Natural killer cell treated with Interleukin-12 subunit alpha and Interleukin-12 subunit beta and Interleukin-15 and Interleukin-18, amount 100 ng/mL, for 72 hours (primary cell): ENCODE measurements around the gene ELF4. TPM values are rescaled to one million over a fixed set of nuclear protein-coding genes. Genes with fewer than 3 reads are reported as not detected.

Source experiments
- ATAC-seq, 2 donors: fragments of 150-1000 bp; cut with Tn5 transposase in 1 of 2; sonication (Bioruptor Pico), chemical (Tn5 transposase) in 1 of 2; 2 replicates each; pipeline ENCODE4 v1.10.0; 2021
- DNase-seq: peaks from one replicate; pipeline ENCODE4 v3.0.0; 2022; ENCODE audit warnings: low spot score
- H3K27ac Mint-ChIP-seq, 2 donors: 1 replicate in 1 of 2; 2 replicates in 1 of 2; pipeline ENCODE4 v1.8.0; 2022; ENCODE audit warnings: mixed read lengths in 2 of 2, mild to moderate bottlenecking in 1 of 2, moderate library complexity in 1 of 2
- H3K27me3 Mint-ChIP-seq, 2 donors: 1 replicate in 1 of 2; 2 replicates in 1 of 2; pipeline ENCODE4 v1.8.0; 2022; ENCODE audit warnings: mixed read lengths in 2 of 2
- H3K36me3 Mint-ChIP-seq: one replicate; pipeline ENCODE4 v1.8.0; 2022; ENCODE audit warnings: mixed read lengths
- H3K4me1 Mint-ChIP-seq, 2 donors: 1 replicate in 1 of 2; 2 replicates in 1 of 2; pipeline ENCODE4 v1.8.0; 2022; ENCODE audit warnings: low read depth in 2 of 2, mixed read lengths in 2 of 2, mild to moderate bottlenecking in 1 of 2
- H3K4me3 Mint-ChIP-seq: one replicate; pipeline ENCODE4 v1.8.0; 2022; ENCODE audit warnings: mixed read lengths
- H3K9me3 Mint-ChIP-seq: 2 replicates; pipeline ENCODE4 v1.8.0; 2022; ENCODE audit warnings: mixed read lengths
- total RNA-seq, 2 donors: library from RNA; stranded (reverse); gene quantifications; one replicate each; pipeline ENCODE4 v1.2.3, GENCODE V29; 2022

Gene ELF4
- total RNA-seq, 2 donors from 2014 or later = 38.8 to 71.0 TPM

- ATAC-seq = peak; percentile 90 to 94
- Mint-ChIP-seq H3K4me1 (peaks cover 5 to 10% of the 10 kb centered on the region in 2 donors), H3K27me3 (peaks cover 0 to 2% of the 10 kb centered on the region in 2 donors), H3K4me3 (peak overlapping the region; percentile 52), H3K27ac (peak overlapping the region in 1 of 2 donors; percentile 35), H3K9me3 (no peaks in the 10 kb centered on the region), H3K36me3 (peaks cover 7% of the 10 kb centered on the region)
- peak; percentile 84 for DNase-seq
Measured at GRCh38 chrX:130060122-130061069, 49.9 kb downstream of the ELF4 start.

- no peak for DNase-seq
- peak overlapping the region; percentile 56 for H3K4me3 Mint-ChIP-seq
- ATAC-seq = no peak
- peaks cover 6% of the 10 kb centered on the region for H3K36me3 Mint-ChIP-seq
- peak overlapping the region in 1 of 2 donors; percentile 47 for H3K27ac Mint-ChIP-seq
- peaks cover 0 to 2% of the 10 kb centered on the region in 2 donors for H3K27me3 Mint-ChIP-seq
- H3K9me3 Mint-ChIP-seq = no peaks in the 10 kb centered on the region
- peaks cover 5% of the 10 kb centered on the region in 2 donors for H3K4me1 Mint-ChIP-seq
Measured at GRCh38 chrX:130058652-130059051, 51.6 kb downstream of the ELF4 start.

- H3K4me3 Mint-ChIP-seq = no peak overlapping the region
- H3K27ac Mint-ChIP-seq = no peak overlapping the region
- peaks cover 0 to 5% of the 10 kb centered on the region in 2 donors for H3K4me1 Mint-ChIP-seq
- H3K36me3 Mint-ChIP-seq = peaks cover 6% of the 10 kb centered on the region
- H3K27me3 Mint-ChIP-seq = peaks cover 0 to 2% of the 10 kb centered on the region in 2 donors
- ATAC-seq (no peak), DNase-seq (no peak)
- H3K9me3 Mint-ChIP-seq = no peaks in the 10 kb centered on the region
Measured at GRCh38 chrX:130057209-130057608, 53.1 kb downstream of the ELF4 start.

DNA sequence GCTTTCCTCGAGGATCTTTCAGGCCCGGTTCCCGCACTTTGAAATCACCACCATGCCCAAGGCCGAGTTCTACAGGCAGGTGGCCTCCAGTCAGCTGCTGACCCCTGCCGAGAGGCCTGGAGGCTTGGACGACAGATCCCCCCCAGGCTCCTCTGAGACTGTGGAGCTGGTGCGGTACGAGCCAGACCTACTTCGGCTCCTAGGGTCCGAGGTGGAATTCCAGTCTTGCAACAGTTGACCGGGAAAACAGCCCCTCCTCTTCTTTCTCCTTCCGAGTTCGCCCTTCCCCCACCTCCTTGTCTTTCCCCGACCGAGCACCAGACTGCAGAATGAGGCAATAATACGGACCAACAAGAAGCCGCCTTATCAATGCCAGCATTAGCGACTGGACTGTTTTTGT is 54.4 kb downstream of the ELF4 start:
- no peaks in the 10 kb centered on the region for H3K27me3 Mint-ChIP-seq
- no peaks in the 10 kb centered on the region for H3K9me3 Mint-ChIP-seq
- H3K36me3 Mint-ChIP-seq = peaks cover 6% of the 10 kb centered on the region
- no peak overlapping the region for H3K27ac Mint-ChIP-seq
- H3K4me1 Mint-ChIP-seq = peaks cover 0 to 2% of the 10 kb centered on the region in 2 donors
- ATAC-seq (no peak), DNase-seq (no peak)
- H3K4me3 Mint-ChIP-seq = no peak overlapping the region

DNA sequence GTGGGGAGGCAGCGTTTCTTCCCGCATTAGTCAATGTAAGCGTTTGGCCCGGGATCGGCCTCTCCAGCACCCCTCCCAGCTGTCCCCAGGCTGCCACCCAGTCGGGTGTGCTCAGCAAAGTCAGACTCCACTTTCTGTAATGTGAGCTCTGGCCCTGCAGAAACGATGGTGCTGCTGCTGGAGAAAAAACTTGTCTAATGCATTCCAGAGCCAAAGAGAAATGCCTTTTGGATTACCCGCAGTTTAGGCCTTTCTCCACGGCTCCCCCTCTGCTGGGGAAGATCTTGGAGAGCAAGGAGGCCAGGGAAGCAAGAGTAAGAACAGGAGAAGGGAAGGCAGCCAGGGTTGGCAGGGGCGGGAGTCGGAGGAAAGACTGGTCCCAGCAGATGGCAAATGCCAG is 55.2 kb downstream of the ELF4 start:
- Mint-ChIP-seq H3K9me3 (no peaks in the 10 kb centered on the region), H3K4me3 (no peak overlapping the region), H3K27me3 (no peaks in the 10 kb centered on the region), H3K27ac (no peak overlapping the region), H3K36me3 (peaks cover 6% of the 10 kb centered on the region), H3K4me1 (no peaks in the 10 kb centered on the region)
- DNase-seq (no peak), ATAC-seq (no peak)

DNA sequence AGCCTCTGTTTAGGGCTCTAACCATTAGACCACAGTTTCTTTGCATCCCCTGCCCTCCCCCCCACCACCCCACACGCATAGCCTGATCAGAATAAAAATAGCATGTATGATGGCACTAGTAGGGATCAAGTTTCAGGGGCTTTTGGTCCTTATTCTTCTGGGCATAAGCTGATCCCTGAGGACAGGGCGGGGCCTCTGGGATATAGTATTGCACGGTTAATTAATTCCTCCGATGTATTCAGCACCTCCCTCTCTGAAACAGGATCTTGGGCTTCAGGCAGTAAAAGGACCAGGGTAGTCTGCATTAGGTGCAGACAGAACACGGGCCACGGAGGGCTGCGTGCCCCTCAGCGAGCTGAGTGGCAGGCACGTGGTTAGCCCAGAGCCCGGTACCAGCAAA is 57.1 kb downstream of the ELF4 start:
- Mint-ChIP-seq H3K9me3 (no peaks in the 10 kb centered on the region), H3K4me1 (no peaks in the 10 kb centered on the region), H3K27me3 (no peaks in the 10 kb centered on the region), H3K27ac (no peak overlapping the region), H3K4me3 (no peak overlapping the region), H3K36me3 (peaks cover 6% of the 10 kb centered on the region)
- DNase-seq (no peak), ATAC-seq (no peak)

GRCh38 chrX:130051176-130051845 is 59.0 kb downstream of the ELF4 start:
- Mint-ChIP-seq H3K9me3 (no peaks in the 10 kb centered on the region), H3K36me3 (peaks cover 6% of the 10 kb centered on the region), H3K4me3 (no peak overlapping the region), H3K27me3 (peaks cover 0 to 3% of the 10 kb centered on the region in 2 donors), H3K27ac (no peak overlapping the region), H3K4me1 (no peaks in the 10 kb centered on the region)
- no peak for DNase-seq
- no peak for ATAC-seq

DNA sequence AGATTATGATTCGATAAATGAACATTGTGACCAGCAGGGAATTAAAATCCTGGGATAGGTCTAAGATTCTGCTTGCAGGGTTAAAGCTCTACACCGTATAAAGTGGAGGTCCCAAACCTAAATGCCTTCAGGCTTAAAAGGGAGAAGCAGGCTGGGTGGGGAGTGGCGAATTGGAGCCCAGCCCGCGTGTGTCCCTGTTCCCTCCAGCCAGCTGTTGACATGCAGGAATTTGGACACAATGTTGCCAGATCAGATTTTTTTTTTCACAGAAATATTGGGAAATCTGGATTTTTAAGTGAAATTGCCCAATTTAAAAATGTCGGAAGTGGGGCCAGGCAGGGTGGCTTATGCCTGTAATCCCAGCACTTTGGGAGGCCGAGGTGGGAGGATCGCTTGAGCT is 60.5 kb downstream of the ELF4 start:
- no peak for ATAC-seq
- Mint-ChIP-seq H3K4me3 (no peak overlapping the region), H3K36me3 (peaks cover 6% of the 10 kb centered on the region), H3K27ac (no peak overlapping the region), H3K27me3 (peaks cover 0 to 3% of the 10 kb centered on the region in 2 donors), H3K9me3 (no peaks in the 10 kb centered on the region), H3K4me1 (no peaks in the 10 kb centered on the region)
- no peak for DNase-seq

DNA sequence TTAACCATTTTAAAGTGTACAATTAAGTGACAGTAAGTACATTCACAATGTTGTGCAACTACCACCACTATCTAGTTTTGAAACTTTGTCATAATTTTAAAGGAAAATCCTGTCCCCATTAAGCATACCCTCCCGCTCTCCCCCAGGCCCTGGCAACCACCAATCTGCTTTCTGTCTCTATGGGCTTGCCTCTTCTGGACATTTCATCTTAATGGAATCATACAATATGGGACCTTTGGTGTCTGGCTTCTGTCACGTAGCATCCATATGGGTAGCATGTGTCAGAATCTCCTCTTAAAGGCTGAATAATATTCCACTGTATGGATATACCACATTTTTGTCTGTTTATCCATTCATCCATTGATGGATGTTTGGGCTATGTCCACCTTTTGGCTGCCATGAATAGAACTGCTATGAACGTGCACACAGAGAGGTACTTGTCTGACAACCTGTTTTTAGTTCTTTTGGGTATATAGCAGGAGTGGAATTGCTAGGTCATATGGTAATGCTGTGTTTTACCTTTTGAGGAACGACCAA is 61.5 kb downstream of the ELF4 start:
- Mint-ChIP-seq H3K27ac (no peak overlapping the region), H3K36me3 (no peaks in the 10 kb centered on the region), H3K4me3 (no peak overlapping the region), H3K27me3 (peaks cover 0 to 3% of the 10 kb centered on the region in 2 donors), H3K4me1 (no peaks in the 10 kb centered on the region), H3K9me3 (no peaks in the 10 kb centered on the region)
- DNase-seq (no peak), ATAC-seq (no peak)

DNA sequence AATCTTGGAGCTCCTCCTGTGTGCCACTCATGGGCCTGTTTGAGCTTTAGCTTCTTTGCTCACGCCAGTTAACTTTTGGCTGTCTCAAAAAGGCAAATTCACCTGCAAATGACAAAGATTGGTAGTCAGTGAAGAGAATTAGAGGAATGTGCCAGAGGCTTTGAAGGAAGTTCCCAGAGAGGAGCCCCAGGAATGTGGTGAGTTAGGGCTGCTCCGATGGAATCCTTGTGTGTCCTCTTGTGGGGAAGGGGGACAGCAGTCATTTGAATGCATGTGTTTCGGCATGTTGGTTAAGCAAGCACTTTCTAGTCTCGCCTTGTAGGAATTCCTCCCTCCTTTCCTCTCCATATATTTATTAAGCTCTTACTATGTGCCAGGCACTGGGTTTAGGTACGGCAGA is 62.9 kb downstream of the ELF4 start:
- Mint-ChIP-seq H3K36me3 (no peaks in the 10 kb centered on the region), H3K9me3 (no peaks in the 10 kb centered on the region), H3K4me1 (no peaks in the 10 kb centered on the region), H3K27ac (no peak overlapping the region), H3K4me3 (no peak overlapping the region), H3K27me3 (peaks cover 0 to 3% of the 10 kb centered on the region in 2 donors)
- no peak for DNase-seq
- ATAC-seq = no peak

DNA sequence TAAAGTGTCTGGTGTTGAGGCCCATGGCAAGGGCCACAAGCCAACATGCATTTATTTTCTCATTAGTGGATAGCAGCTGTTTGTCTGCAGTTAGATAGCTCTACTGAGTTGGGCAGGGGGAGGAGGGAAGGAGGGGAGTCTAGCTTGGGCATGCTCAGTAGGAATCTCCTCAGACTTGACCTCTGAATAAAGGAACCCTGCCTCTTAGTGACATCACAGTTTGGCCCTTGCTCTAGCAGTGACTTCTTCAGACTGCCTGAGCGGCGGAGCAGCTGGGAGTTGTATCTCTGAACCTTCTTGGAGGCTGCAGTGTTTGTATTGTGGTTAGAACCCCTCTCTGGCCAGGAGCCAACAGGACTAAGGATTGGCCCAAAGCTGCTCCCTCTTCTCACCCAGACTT is 70.5 kb downstream of the ELF4 start:
- ATAC-seq = no peak
- H3K4me3 Mint-ChIP-seq = no peak overlapping the region

DNA sequence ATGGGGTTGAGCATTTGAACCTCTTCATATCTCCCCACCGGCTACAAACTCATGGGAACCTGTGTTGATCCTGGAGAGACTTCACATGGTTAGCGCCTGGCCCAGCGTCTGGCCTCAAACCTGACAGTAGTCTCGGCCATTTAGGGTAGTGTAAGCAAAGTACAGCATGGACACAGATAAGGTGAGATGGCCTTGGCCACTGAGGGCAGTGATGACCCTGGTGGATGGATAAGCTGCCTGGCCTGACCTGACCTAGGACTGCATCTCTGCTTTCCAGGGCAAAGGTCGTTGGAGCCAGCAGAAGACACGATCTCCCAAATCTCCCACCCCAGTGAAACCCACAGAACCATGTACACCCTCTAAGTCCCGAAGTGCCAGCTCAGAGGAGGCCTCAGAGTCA is 76.1 kb downstream of the ELF4 start:
- no peaks in the 10 kb centered on the region for H3K9me3 Mint-ChIP-seq
- H3K27me3 Mint-ChIP-seq = no peaks in the 10 kb centered on the region
- no peak overlapping the region for H3K27ac Mint-ChIP-seq
- no peak overlapping the region for H3K4me3 Mint-ChIP-seq
- no peaks in the 10 kb centered on the region for H3K4me1 Mint-ChIP-seq
- ATAC-seq = no peak
- H3K36me3 Mint-ChIP-seq = no peaks in the 10 kb centered on the region
- DNase-seq = no peak

More for the DNA sequence above, 70.5 kb downstream of the ELF4 start:
- Mint-ChIP-seq H3K9me3 (no peaks in the 10 kb centered on the region), H3K36me3 (no peaks in the 10 kb centered on the region), H3K27me3 (no peaks in the 10 kb centered on the region), H3K27ac (no peak overlapping the region), H3K4me1 (no peaks in the 10 kb centered on the region)
- DNase-seq = no peak

- ATAC-seq = no peak
- Mint-ChIP-seq H3K4me1 (no peaks in the 10 kb centered on the region), H3K27me3 (no peaks in the 10 kb centered on the region), H3K9me3 (no peaks in the 10 kb centered on the region), H3K27ac (no peak overlapping the region), H3K4me3 (no peak overlapping the region), H3K36me3 (no peaks in the 10 kb centered on the region)
- DNase-seq = no peak
Measured at GRCh38 chrX:130032552-130032951, 77.7 kb downstream of the ELF4 start.

DNA sequence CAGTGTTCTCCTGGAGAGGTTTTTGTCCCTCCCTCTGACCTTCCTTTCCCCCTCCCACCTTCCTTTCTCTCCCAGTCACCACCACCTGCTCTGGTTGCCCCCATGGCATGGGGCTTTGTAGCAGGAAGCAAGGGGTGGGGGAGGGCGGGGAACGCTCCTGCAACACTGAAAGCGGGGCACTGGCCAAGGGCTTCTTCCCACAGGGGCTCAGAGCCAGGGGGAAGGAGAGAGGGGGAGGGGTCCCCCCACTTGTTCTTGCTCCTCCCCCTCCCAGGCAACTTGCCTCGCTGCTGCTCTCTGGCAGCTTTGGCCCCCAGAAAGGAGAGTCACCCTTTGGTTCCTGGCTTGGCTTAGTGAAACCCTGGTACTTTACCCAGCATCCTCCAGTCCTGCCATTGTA is 79.5 kb downstream of the ELF4 start:
- no peaks in the 10 kb centered on the region for H3K27me3 Mint-ChIP-seq
- H3K4me1 Mint-ChIP-seq = no peaks in the 10 kb centered on the region
- no peak overlapping the region for H3K27ac Mint-ChIP-seq
- no peak for ATAC-seq
- DNase-seq = no peak
- no peaks in the 10 kb centered on the region for H3K9me3 Mint-ChIP-seq
- H3K4me3 Mint-ChIP-seq = no peak overlapping the region
- no peaks in the 10 kb centered on the region for H3K36me3 Mint-ChIP-seq
